MM.1S (cell line): ENCODE measurements around the gene NSFL1C.
"Not testable (repeated sequence)": the region's sequence is repeated elsewhere in the genome, so short reads cannot be mapped to it uniquely, and the experiment has no call there.

ENCODE experiments used
- CTCF ChIP-seq: fragments of 300-600 bp; sonication (generic); IDR thresholded peaks from 2 replicates; pipeline ENCODE4 v1.5.1; 2016; ENCODE audit warnings: antibody characterized with exemption, low read length, mixed read lengths
- EZH2 ChIP-seq: fragments of 300-600 bp; sonication (generic); optimal IDR thresholded peaks from 2 replicates; pipeline ENCODE3; 2017; ENCODE audit warnings: low read depth, mild to moderate bottlenecking, antibody characterized with exemption, low read length, mixed read lengths
- EZH2phosphoT487 ChIP-seq: fragments of 300-600 bp; sonication (generic); IDR thresholded peaks from 2 replicates; pipeline ENCODE4 v1.6.1; 2018; ENCODE audit warnings: antibody characterized with exemption, low read length

- TF ChIP-seq CTCF, EZH2, EZH2phosphoT487: not testable (repeated sequence)
Observed at GRCh38 chr20:1398185-1398584, 68.5 kb downstream of the NSFL1C start.
